HUES6 (cell line): Measurements from ENCODE around the gene RCOR1.
"Not testable (repeated sequence)": the region's sequence is repeated elsewhere in the genome, so short reads cannot be mapped to it uniquely, and the experiment has no call there.

Experiments used
- H3K27ac ChIP-seq: 2 replicates; pipeline ENCODE4 v1.7.0; 2013; ENCODE audit warnings: low read depth, mild to moderate bottlenecking, low read length, inconsistent platforms
- H3K27me3 ChIP-seq: 2 replicates; pipeline ENCODE4 v1.6.1; 2013; ENCODE audit warnings: low read length; ENCODE audit not compliant: control insufficient read depth, insufficient read depth
- H3K36me3 ChIP-seq: 2 replicates; pipeline ENCODE4 v1.6.1; 2013; ENCODE audit warnings: low read length; ENCODE audit not compliant: control insufficient read depth, insufficient read depth
- H3K4me1 ChIP-seq: 2 replicates; pipeline ENCODE4 v1.6.1; 2013; ENCODE audit warnings: low read length; ENCODE audit not compliant: control insufficient read depth, insufficient read depth
- H3K4me3 ChIP-seq: 2 replicates; pipeline ENCODE4 v1.5.1; 2013; ENCODE audit warnings: low read depth, low read length
- H3K9ac ChIP-seq: one replicate; pipeline ENCODE4 v1.6.1; 2013; ENCODE audit warnings: mild to moderate bottlenecking, low read length
- H3K9me3 ChIP-seq: 2 replicates; pipeline ENCODE4 v1.6.1; 2013; ENCODE audit warnings: low read depth, low read length; ENCODE audit not compliant: control insufficient read depth, insufficient read depth

The RCOR1 gene

DNA sequence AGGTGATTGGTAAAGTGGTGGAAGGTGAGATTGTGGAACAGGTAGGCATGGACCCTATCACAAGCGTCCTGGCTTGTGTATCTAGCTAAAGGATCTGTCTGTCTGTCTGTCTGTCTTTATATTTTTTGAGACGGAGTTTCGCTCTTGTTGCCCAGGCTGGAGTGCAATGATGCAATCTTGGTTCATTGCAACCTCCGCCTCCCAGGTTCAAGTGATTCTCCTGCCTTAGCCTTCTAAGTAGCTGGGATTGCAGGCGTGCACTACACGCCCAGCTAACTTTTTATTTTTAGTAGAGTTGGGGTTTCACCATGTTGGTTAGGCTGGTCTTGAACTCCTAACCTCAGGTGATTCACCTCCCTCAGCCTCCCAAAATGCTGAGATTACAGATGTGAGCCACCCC is 26.6 kb downstream of the RCOR1 start:
- H3K4me3 ChIP-seq, H3K9ac ChIP-seq, H3K36me3 ChIP-seq, H3K27me3 ChIP-seq, H3K27ac ChIP-seq, H3K9me3 ChIP-seq: not testable (repeated sequence)
- H3K4me1 ChIP-seq = peaks cover 19% of the 10 kb centered on the region

DNA sequence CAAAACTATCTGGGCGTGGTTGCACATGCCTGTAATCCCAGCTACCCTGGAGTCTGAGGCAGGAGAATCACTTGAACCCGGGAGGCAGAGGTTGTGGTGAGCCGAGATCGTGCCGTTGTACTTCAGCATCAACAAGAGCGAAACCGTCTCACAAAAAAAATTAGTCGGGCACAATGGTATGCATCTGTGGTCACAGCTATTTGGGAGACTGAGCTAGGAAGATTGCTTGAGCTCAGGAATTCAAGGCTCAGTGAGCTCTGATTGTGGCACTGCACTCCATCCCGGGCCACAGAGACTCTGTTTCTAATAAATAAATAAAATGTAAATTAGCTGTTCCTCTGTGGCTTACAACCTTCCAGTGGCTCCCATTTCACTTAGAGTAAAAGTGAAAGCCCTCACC is 28.0 kb downstream of the RCOR1 start:
- no peaks in the 10 kb centered on the region for H3K27me3 ChIP-seq
- peaks cover 2% of the 10 kb centered on the region; the same call in 1 of the 2 replicates for H3K36me3 ChIP-seq
- no peak overlapping the region for H3K27ac ChIP-seq
- no peaks in the 10 kb centered on the region for H3K9me3 ChIP-seq
- peaks cover 19% of the 10 kb centered on the region for H3K4me1 ChIP-seq
- no peak overlapping the region for H3K9ac ChIP-seq
- no peak overlapping the region for H3K4me3 ChIP-seq

DNA sequence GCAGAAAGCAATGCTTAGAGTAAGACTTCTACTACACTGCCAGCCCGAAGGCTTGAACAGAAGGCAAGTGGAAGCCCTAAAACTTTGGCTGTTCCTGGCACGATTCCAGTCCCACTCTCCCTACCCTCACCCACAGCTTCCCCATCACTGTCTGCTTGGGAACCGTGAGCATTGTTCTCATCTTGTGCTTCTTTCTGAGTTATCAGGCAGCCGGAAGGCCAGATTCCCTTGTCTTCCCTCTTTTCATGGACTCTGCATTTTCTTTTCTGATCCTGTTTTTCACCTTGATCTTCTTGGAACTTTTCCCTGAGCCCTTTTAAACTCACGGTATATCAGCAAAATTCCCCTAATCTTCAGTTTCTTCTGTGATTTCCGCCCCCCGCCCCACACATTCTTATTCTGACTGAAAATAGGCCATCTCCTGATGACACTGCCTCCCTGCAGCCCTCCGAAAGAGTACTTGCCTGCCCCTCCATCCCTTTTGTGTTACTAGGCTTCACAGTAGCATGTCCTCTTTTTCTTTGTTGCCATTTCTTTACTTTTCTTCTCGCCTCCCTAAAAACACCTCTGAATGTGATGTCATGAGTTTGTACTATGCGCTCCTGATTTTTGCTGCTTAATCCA is 29.9 kb downstream of the RCOR1 start:
- no peak overlapping the region for H3K9ac ChIP-seq
- no peak overlapping the region for H3K27ac ChIP-seq
- no peaks in the 10 kb centered on the region for H3K9me3 ChIP-seq

DNA sequence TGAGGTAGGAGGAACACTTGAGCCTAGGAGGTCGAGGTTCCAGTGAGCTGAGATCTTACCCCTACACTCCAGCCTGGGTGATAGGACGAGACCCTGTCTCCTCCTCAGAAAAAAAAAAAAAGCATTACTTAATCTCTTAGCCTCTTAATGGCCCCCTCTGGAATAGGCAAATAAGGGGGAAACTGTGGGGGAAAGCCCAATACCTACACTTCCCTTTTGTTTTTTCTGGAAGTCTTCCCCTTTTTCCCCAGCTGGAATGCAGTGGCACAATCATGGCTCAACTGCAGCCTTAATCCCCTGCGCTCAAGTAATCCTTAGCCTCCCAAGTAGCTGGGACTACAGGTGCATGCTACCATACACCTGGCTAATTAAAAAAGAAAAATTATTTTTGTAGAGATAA is 32.2 kb downstream of the RCOR1 start:
- Histone ChIP-seq H3K27ac (no peak overlapping the region), H3K36me3 (no peaks in the 10 kb centered on the region)

More for the DNA sequence above, 29.9 kb downstream of the RCOR1 start:
- no peak overlapping the region for H3K4me3 ChIP-seq
- H3K4me1 ChIP-seq = peaks cover 19% of the 10 kb centered on the region
- no peaks in the 10 kb centered on the region for H3K36me3 ChIP-seq
- H3K27me3 ChIP-seq = no peaks in the 10 kb centered on the region

DNA sequence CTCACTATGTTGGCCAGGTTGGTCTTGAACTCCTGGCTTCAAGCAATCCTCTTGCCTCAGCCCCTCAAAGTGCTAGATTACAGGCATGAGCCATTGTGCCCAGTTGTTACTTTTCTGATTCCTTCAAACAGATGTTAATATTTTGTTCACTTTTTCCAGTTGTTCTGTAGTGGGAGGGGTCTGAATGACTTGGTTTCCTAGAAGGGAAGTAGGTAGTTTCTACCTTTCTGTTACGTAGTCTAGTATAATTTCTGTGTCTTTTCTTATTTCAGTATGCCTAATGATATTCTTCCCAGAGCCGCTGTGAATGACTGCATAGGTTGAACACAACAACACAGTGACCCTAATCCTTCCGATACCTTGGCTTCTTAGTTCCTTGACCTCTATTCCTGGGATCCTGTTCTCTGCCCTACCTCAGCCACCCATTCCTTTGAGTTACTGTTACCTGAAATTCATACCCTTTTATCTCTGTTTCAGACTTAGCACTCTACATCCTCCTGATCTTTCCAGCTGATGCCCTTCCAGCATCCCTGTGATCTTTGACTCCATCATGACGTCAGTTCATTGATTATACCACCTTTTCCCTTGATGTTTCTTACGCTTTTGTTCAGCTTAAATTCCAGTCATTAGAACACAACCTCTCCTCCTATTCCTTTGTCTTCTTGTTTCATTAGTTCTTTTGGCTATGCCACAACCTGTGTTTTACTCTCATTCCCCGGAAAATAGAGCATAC is 33.3 kb downstream of the RCOR1 start:
- Histone ChIP-seq H3K4me1 (peaks cover 38% of the 10 kb centered on the region), H3K27me3 (no peaks in the 10 kb centered on the region), H3K27ac (no peak overlapping the region), H3K9me3 (no peaks in the 10 kb centered on the region), H3K9ac (no peak overlapping the region), H3K36me3 (no peaks in the 10 kb centered on the region), H3K4me3 (no peak overlapping the region)

More for the DNA sequence above, 32.2 kb downstream of the RCOR1 start:
- Histone ChIP-seq H3K4me3 (no peak overlapping the region), H3K9ac (no peak overlapping the region), H3K9me3 (no peaks in the 10 kb centered on the region), H3K27me3 (no peaks in the 10 kb centered on the region), H3K4me1 (peaks cover 27% of the 10 kb centered on the region)

DNA sequence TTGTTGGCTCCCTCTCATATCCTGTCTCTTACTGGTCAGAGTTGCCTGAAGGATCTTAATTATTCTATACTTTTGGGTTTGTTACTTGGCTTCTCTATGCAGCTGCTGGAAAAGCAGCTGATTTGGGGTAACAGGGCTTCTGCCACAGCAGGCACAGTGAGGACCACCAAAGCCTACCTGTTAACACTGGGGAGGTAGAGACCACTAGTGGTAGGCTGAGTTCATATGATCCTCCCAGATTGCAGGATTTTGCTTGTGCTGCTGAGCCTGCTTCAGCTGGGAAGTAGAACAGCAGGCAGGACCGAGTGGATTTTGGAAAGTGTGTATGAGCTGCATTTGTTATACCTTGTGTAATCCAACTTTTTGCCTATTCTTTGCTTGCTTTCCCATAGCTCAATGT is 34.1 kb downstream of the RCOR1 start:
- H3K9ac ChIP-seq = no peak overlapping the region
- H3K27ac ChIP-seq = no peak overlapping the region
- H3K4me1 ChIP-seq = peaks cover 34% of the 10 kb centered on the region
- no peak overlapping the region for H3K4me3 ChIP-seq
- H3K9me3 ChIP-seq = no peaks in the 10 kb centered on the region
- no peaks in the 10 kb centered on the region for H3K36me3 ChIP-seq
- no peaks in the 10 kb centered on the region for H3K27me3 ChIP-seq

DNA sequence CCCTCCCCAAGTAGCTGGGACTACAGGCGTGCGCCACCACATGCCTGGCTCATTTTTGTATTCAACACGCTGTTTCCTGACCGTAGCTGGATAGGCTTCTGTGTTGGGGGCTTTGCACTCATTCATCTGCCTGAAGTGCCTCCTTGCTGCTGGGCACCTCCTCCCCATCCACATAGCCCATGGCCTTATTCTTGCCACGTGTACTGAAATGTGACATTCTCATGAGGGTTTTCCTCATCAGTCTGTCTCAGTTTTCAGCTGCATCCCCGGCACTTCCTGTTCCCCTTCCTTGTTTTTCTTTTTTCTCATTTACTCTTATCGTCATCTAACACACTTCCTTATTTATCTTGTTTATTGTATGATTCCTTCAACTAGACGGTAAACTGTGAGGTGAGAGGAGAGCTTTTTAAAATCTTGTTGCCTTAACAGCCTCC is 36.6 kb downstream of the RCOR1 start:
- no peak overlapping the region for H3K9ac ChIP-seq
- no peaks in the 10 kb centered on the region for H3K36me3 ChIP-seq
- no peak overlapping the region for H3K27ac ChIP-seq
- H3K4me3 ChIP-seq = no peak overlapping the region
- peaks cover 21% of the 10 kb centered on the region for H3K4me1 ChIP-seq
- H3K27me3 ChIP-seq = no peaks in the 10 kb centered on the region
- H3K9me3 ChIP-seq = no peaks in the 10 kb centered on the region

DNA sequence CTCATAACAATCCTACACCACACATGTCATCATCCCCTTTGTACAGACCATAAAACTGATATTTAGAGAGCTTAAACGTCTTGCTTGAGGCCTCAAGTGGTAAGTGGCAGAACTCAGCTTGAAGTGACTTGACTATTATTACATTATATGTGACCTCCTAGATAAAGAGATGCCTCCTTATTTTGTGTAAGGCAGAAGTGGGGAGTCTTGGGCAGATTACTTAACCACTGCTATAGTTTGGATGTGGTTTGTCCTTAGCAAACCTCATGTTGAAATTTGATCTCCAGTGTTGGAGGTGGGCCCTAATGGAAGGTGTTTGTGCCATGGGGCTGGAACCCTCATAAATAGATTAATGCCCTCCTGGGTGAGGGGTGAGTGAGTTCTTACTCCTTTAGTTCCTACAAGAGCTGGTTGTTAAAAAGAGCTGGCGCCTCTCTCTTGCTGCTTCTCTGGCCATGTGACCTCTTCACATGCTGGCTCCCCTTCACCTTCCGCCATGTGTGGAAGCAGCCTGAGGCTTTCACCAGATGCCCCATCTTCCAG is 37.4 kb downstream of the RCOR1 start:
- H3K4me1 ChIP-seq = peaks cover 21% of the 10 kb centered on the region
- no peaks in the 10 kb centered on the region for H3K27me3 ChIP-seq
- H3K9ac ChIP-seq = no peak overlapping the region
- H3K36me3 ChIP-seq = no peaks in the 10 kb centered on the region
- no peaks in the 10 kb centered on the region for H3K9me3 ChIP-seq
- no peak overlapping the region for H3K4me3 ChIP-seq
- no peak overlapping the region for H3K27ac ChIP-seq

DNA sequence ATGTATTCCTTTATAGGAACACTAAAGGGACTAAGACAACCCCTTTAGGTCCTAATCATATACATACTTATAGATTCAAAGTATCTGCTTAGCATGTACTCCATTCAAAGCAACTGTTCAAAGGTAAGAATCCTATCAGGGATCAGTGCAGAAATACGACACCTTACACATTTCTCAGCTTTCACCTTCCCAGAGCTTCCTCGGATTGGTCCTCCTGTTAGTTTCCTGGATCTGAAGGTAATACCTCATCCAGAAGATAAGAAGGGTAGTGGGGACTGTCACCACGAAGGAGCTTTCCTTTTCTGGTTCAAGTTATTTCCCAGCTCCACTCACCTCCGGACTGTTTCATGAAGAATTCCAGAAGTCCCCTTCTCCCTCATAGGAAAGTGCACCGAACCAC is 38.0 kb downstream of the RCOR1 start:
- H3K36me3 ChIP-seq = no peaks in the 10 kb centered on the region
- H3K4me1 ChIP-seq = peaks cover 21% of the 10 kb centered on the region
- H3K27me3 ChIP-seq = no peaks in the 10 kb centered on the region
- H3K9ac ChIP-seq = no peak overlapping the region
- no peak overlapping the region for H3K4me3 ChIP-seq
- no peak overlapping the region for H3K27ac ChIP-seq
- no peaks in the 10 kb centered on the region for H3K9me3 ChIP-seq

DNA sequence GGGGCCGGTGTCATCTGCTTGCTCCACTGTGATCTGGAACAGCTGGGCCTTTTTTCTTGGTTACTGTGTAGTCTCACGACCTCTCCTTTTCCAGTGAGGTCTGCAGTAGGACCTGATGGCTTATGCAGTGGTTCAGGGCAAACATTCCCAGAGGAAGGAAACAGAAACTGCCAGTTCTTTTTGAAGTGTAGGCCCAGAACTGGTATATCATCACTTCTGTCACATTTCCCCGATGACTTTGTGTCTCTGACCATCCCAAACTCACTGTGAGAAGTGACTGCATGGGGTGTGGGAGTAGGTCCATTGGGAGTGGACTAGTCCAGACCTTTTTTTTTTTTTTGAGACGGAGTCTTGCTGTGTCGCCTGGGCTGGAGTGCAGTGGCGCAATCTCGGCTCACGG is 38.4 kb downstream of the RCOR1 start:
- Histone ChIP-seq H3K9me3 (no peaks in the 10 kb centered on the region), H3K4me3 (no peak overlapping the region), H3K27me3 (no peaks in the 10 kb centered on the region), H3K36me3 (no peaks in the 10 kb centered on the region), H3K27ac (no peak overlapping the region), H3K4me1 (peaks cover 21% of the 10 kb centered on the region), H3K9ac (no peak overlapping the region)

DNA sequence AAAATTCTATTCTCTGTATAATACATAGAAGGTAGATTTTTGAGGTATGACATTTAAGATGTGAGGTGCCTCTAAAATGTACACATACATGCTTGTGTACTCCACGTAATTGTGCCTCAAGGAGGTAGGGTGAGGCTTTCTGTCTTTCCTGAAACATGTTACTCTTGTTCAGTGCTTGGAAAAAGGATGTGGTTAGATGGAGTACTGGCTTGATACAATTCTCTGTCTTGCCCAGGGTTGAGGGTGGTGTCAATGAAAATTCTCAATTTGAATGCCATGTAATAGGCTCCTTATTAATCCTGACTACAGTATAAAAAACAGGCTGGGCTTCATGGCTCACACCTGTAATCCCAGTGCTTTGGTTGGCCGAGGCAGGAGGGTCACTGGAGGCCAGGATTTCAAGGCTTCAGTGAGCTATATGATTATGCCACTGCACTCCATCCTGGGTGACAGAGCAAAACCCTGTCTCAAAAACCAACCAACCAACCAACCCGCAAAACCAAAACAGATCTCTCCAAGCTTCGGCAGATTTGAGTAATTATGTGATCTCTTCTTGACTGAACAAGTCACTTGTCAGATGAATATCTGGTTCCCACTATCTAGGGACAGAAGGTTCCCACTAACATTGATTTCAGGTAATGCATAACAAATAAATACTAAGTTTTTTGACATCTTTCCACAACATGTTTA is 41.6 kb downstream of the RCOR1 start:
- no peak overlapping the region for H3K4me3 ChIP-seq
- no peak overlapping the region for H3K27ac ChIP-seq
- no peaks in the 10 kb centered on the region for H3K36me3 ChIP-seq
- no peak overlapping the region for H3K9ac ChIP-seq
- no peaks in the 10 kb centered on the region for H3K27me3 ChIP-seq
- no peaks in the 10 kb centered on the region for H3K9me3 ChIP-seq
- H3K4me1 ChIP-seq = peaks cover 18% of the 10 kb centered on the region
